ENCODE measurements around the gene GSG1L2. TPM values are rescaled to one million over a fixed set of nuclear protein-coding genes. Genes with fewer than 3 reads are reported as not detected.

GSG1L2 gene
- total and polyA plus RNA-seq, 7 donors, result not detected

GRCh38 chr17:9842057-9842758 lies 20.3 kb upstream of the GSG1L2 start:
- Histone ChIP-seq H3K27me3 (no peaks in the 10 kb centered on the region), H3K9me3 (no peaks in the 10 kb centered on the region), H3K27ac (peak overlapping the region; percentile 86 to 92 (median 88)), H3K4me3 (peak overlapping the region in 1 of 4 donors; percentile 12), H3K4me1 (peaks cover 0 to 53% (median 45%) of the 10 kb centered on the region in 4 donors), H3K36me3 (no peaks in the 10 kb centered on the region)
- WGBS, 2 donors, result 51 to 55% methylated on average over 14 of the region's 14 CpGs
- TF ChIP-seq, protein P1, sequence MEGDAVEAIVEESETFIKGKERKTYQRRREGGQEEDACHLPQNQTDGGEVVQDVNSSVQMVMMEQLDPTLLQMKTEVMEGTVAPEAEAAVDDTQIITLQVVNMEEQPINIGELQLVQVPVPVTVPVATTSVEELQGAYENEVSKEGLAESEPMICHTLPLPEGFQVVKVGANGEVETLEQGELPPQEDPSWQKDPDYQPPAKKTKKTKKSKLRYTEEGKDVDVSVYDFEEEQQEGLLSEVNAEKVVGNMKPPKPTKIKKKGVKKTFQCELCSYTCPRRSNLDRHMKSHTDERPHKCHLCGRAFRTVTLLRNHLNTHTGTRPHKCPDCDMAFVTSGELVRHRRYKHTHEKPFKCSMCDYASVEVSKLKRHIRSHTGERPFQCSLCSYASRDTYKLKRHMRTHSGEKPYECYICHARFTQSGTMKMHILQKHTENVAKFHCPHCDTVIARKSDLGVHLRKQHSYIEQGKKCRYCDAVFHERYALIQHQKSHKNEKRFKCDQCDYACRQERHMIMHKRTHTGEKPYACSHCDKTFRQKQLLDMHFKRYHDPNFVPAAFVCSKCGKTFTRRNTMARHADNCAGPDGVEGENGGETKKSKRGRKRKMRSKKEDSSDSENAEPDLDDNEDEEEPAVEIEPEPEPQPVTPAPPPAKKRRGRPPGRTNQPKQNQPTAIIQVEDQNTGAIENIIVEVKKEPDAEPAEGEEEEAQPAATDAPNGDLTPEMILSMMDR (IDR thresholded peaks at IDR 0.05), result no peak
- peak in 2 of 4 donors; percentile 16 to 24 for TF ChIP-seq EP300 (IDR thresholded peaks at IDR 0.05)
- TF ChIP-seq POLR2A (IDR thresholded peaks at IDR 0.05), result no peak
- peak; percentile 57 to 74 (median 68) for TF ChIP-seq POLR2AphosphoS5 (IDR thresholded peaks at IDR 0.05)
- peak; percentile 95 for DNase-seq
- intact Hi-C loops (cut with DNase I), result no loop called here

DNA sequence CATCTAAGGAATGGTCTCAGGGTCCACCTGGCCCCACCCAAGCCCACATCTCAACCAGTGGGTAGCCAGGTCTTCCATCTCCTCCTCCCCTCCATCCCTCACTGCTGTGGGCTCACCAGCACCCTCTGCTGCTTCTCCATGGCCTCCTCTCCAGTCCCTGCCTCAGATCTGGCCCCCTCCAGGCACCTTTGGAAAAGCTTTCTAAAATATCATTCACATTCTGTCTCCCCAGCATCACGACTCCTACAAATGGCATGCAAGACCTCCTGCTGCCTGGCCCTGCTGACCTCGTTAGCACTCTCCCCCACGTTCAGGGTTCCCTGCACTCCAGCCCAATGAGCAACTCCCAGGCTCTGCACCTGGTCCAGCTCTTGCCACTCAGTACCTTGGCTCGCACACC lies 17.6 kb upstream of the GSG1L2 start:
- H3K4me1 ChIP-seq, result peaks cover 0 to 56% (median 47%) of the 10 kb centered on the region in 4 donors
- peak overlapping the region in 1 of 4 donors; percentile 65 for H3K27ac ChIP-seq
- no peak for DNase-seq
- WGBS, 2 donors, result 53 to 55% methylated on average over 4 of the region's 4 CpGs
- no peaks in the 10 kb centered on the region for H3K36me3 ChIP-seq
- TF ChIP-seq POLR2AphosphoS5 (IDR thresholded peaks at IDR 0.05) (no peak), EP300 (IDR thresholded peaks at IDR 0.05) (no peak), POLR2A (IDR thresholded peaks at IDR 0.05) (no peak)
- TF ChIP-seq, protein P1 (IDR thresholded peaks at IDR 0.05), result no peak
- intact Hi-C loops (cut with DNase I), result no loop called here
- H3K4me3 ChIP-seq, result no peak overlapping the region
- H3K27me3 ChIP-seq, result no peaks in the 10 kb centered on the region
- H3K9me3 ChIP-seq, result no peaks in the 10 kb centered on the region

DNA sequence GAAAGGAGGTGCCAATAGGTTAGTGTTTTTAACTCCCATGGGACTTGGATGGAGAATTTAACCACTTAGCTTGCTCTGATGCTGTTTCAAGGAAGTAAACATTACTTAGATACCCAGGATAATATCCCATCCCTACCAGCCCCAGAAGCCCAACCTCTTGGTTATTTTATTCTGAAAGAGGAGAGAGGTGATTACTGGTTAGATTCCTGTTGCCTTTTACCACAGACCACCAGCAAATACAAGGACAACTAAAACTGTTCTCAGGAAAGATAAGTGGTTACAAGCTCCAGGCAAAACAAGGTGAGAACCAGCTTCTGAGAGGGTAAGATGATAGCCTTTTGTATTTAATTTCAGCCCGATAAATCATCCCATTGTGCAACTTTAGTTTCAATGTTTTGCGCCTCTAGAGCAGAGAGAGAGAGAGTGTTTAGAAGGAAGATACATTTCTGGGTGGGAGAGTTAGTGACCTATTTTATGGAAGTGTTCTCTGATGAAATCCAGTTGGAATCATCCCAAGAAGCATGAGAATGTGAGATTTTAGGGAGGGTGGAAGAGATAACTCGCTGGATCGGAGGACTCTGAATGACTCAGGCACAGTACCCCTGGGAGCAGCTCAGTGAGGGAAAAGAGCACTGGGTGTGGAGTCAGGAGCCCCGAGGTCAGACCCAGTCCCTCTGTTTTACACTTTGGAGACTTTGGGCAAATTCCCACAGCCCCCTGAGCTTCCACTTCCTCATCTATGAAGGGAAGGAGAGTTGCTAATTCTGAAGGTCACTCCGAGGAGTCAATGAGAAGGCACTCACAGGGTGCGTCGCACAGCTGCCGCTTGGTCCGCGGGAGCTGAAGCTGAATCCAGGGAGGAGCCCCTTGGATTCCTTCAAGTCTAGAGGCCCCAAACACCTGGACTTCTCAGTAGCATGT lies 15.9 kb upstream of the GSG1L2 start:
- no peaks in the 10 kb centered on the region for H3K27me3 ChIP-seq
- intact Hi-C loops (cut with DNase I), result no loop called here
- H3K4me1 ChIP-seq, result peaks cover 0 to 41% (median 37%) of the 10 kb centered on the region in 4 donors
- H3K27ac ChIP-seq, result peak overlapping the region; percentile 58 to 65 (median 64)
- DNase-seq, result peak; percentile 87
- TF ChIP-seq EP300 (IDR thresholded peaks at IDR 0.05), result no peak
- TF ChIP-seq POLR2A (IDR thresholded peaks at IDR 0.05), result no peak
- TF ChIP-seq POLR2AphosphoS5 (IDR thresholded peaks at IDR 0.05), result peak; percentile 43 to 55 (median 48)
- TF ChIP-seq, protein P1 (IDR thresholded peaks at IDR 0.05), result no peak
- no peaks in the 10 kb centered on the region for H3K9me3 ChIP-seq
- WGBS, 2 donors, result 67 to 73% methylated on average over 11 of the region's 11 CpGs
- peak overlapping the region in 1 of 4 donors; percentile 2 for H3K4me3 ChIP-seq
- H3K36me3 ChIP-seq, result no peaks in the 10 kb centered on the region

- H3K36me3 ChIP-seq, result no peaks in the 10 kb centered on the region
- 94% methylated on average over 4 of the region's 4 CpGs for WGBS, 2 donors
- TF ChIP-seq POLR2A (IDR thresholded peaks at IDR 0.05) (no peak), POLR2AphosphoS5 (IDR thresholded peaks at IDR 0.05) (no peak), EP300 (IDR thresholded peaks at IDR 0.05) (no peak)
- TF ChIP-seq, protein P1 (IDR thresholded peaks at IDR 0.05), result no peak
- no peaks in the 10 kb centered on the region for H3K9me3 ChIP-seq
- H3K4me3 ChIP-seq, result no peak overlapping the region
- peaks cover 0 to 47% (median 27%) of the 10 kb centered on the region in 4 donors for H3K4me1 ChIP-seq
- intact Hi-C loops (cut with DNase I), result no loop called here
- DNase-seq, result no peak
- no peak overlapping the region for H3K27ac ChIP-seq
- no peaks in the 10 kb centered on the region for H3K27me3 ChIP-seq
These were observed 12.0 kb upstream of the GSG1L2 start for GRCh38 chr17:9833922-9834321.

Data from sigmoid colon (tissue), 7 donors.